Endothelial cell of coronary artery (primary cell): ENCODE data around the gene KCNV2. TPM values are rescaled to one million over a fixed set of nuclear protein-coding genes. Genes with fewer than 3 reads are reported as not detected.

Experiments used
- total RNA-seq: library from RNA; depleted of rRNA; stranded (reverse); fragments of >200 nt; gene quantifications from 2 replicates; pipeline ENCODE4 v1.2.3, GENCODE V29; 2014

Gene KCNV2
- not detected in 2 replicates for total RNA-seq

GRCh38 chr9:2717385-2717784 lies at the start of gene KCNV2:
KCNV2 (plus strand) TSS chr9:2717510; CDS start chr9:2717740, 230 bp downstream.

Other genes with a start within 250 kb of the KCNV2 start
- 4.4 and 32.0 TPM in 2 replicates for gene VLDLR, start 95.7 kb upstream of the KCNV2 start, total RNA-seq
- 43.8 and 45.4 TPM in 2 replicates for gene PUM3, start 126.6 kb downstream of the KCNV2 start, total RNA-seq